Esophagus squamous epithelium (tissue), 5 donors: ENCODE measurements around the gene GSE1. TPM values are rescaled to one million over a fixed set of nuclear protein-coding genes. Genes with fewer than 3 reads are reported as not detected.

Source experiments
- DNase-seq: peaks from one replicate; lab custom pipeline; 2025; lab: John Stamatoyannopoulos, UW
- H3K27ac ChIP-seq, 4 donors: fragments of 200-600 bp; sonication (generic); one replicate each; pipeline ENCODE4 v1.5.1; 2016 to 2019; ENCODE audit warnings: mild to moderate bottlenecking in 1 of 4
- H3K27me3 ChIP-seq, 4 donors: fragments of 200-600 bp; sonication (generic); 1 replicate in 3 of 4; 2 replicates in 1 of 4; pipeline versions ENCODE4 v1.5.1 to v1.6.0; 2017 to 2021; ENCODE audit warnings: antibody characterized with exemption in 1 of 4
- H3K36me3 ChIP-seq, 3 donors: fragments of 200-600 bp; sonication (generic); one replicate each; pipeline ENCODE4 v1.5.1; 2016 to 2019
- H3K4me1 ChIP-seq, 3 donors: fragments of 200-600 bp; sonication (generic); one replicate each; pipeline ENCODE4 v1.5.1; 2017 to 2019
- H3K4me3 ChIP-seq, 4 donors: fragments of 200-600 bp; sonication (generic); 1 replicate in 3 of 4; 2 replicates in 1 of 4; pipeline ENCODE4 v1.5.1; 2016 to 2019; ENCODE audit warnings: mild to moderate bottlenecking in 2 of 4, moderate library complexity in 1 of 4
- H3K9me3 ChIP-seq, 3 donors: fragments of 200-600 bp; sonication (generic); one replicate each; pipeline ENCODE4 v1.5.1; 2016 to 2019
- CTCF ChIP-seq, 6 experiments: fragments of 450-650 bp in 4 of 6; fragments of 200-600 bp in 2 of 6; sonication (generic) in 2 of 6; IDR thresholded peaks; one replicate each; pipeline ENCODE4 v1.5.1; 2016 to 2019; ENCODE audit warnings: antibody characterized with exemption in 6 of 6, mild to moderate bottlenecking in 4 of 6, moderate library complexity in 4 of 6
- POLR2A ChIP-seq, 4 donors: fragments of 450-650 bp; IDR thresholded peaks; one replicate each; pipeline ENCODE4 v1.6.1; 2017; ENCODE audit warnings: antibody characterized with exemption in 4 of 4, mild to moderate bottlenecking in 4 of 4, moderate library complexity in 3 of 4
- WGBS, 2 donors: methylation state at CpG; one replicate each; pipeline ENCODE4 v1.1.5; 2018; 5-methylcytosine and 5-hydroxymethylcytosine counted together
- intact Hi-C: fragments of 100-400 bp; cut with DNase I; formaldehyde crosslinking; loops from one replicate; pipeline ENCODE4 v1.15.0; 2022
- total RNA-seq, 4 donors: library from RNA; depleted of rRNA; stranded (reverse); fragments of >200 nt; gene quantifications; one replicate each; pipeline ENCODE4 v1.1.0, GENCODE V29; 2016
- donor health status: DM: yes; HTN: yes; CAD: no.

GSE1 gene
- total RNA-seq, 4 donors from 2014 or later, result 24.6 to 33.6 (median 28.9) TPM

GRCh38 chr16:85600530-85601271 lies 12.4 kb upstream of the GSE1 start:
- Histone ChIP-seq H3K27ac (no peak overlapping the region), H3K4me3 (no peak overlapping the region), H3K4me1 (peaks cover 0 to 16% (median 0%) of the 10 kb centered on the region in 3 donors), H3K9me3 (no peaks in the 10 kb centered on the region), H3K36me3 (no peaks in the 10 kb centered on the region), H3K27me3 (no peaks in the 10 kb centered on the region)
- 87 to 88% methylated on average over 6 to 8 of the region's 15 CpGs for WGBS, 2 donors
- no peak for TF ChIP-seq CTCF (IDR thresholded peaks at IDR 0.05)
- TF ChIP-seq POLR2A (IDR thresholded peaks at IDR 0.05), result no peak
- intact Hi-C loops, result no loop called here
- no peak for DNase-seq

DNA sequence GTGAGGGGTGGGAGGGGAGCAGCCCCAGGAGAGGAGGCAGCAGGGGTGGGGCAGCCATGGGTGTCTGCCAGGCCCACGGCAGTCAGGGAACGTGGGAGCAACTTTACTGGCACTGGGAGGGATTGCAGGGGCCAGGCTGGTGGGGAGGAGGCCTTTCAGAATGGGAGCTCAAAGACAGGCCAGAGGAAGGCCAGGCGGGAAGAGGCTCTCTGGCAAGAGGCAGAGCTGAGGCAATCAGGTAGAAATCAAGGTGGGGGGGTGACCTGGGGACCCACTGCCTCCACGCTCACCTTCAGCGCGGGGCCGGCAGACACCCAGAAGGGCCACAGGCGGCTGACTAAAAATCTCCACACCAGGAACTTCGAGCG lies 11.9 kb upstream of the GSE1 start:
- Histone ChIP-seq H3K27me3 (no peaks in the 10 kb centered on the region), H3K27ac (no peak overlapping the region), H3K4me3 (no peak overlapping the region), H3K9me3 (no peaks in the 10 kb centered on the region), H3K4me1 (peaks cover 0 to 21% (median 1%) of the 10 kb centered on the region in 3 donors), H3K36me3 (no peaks in the 10 kb centered on the region)
- intact Hi-C loops, result no loop called here
- no peak for TF ChIP-seq POLR2A (IDR thresholded peaks at IDR 0.05)
- TF ChIP-seq CTCF (IDR thresholded peaks at IDR 0.05), result no peak
- WGBS, 2 donors, result 88 to 94% methylated on average over 6 to 8 of the region's 10 CpGs
- DNase-seq, result no peak

DNA sequence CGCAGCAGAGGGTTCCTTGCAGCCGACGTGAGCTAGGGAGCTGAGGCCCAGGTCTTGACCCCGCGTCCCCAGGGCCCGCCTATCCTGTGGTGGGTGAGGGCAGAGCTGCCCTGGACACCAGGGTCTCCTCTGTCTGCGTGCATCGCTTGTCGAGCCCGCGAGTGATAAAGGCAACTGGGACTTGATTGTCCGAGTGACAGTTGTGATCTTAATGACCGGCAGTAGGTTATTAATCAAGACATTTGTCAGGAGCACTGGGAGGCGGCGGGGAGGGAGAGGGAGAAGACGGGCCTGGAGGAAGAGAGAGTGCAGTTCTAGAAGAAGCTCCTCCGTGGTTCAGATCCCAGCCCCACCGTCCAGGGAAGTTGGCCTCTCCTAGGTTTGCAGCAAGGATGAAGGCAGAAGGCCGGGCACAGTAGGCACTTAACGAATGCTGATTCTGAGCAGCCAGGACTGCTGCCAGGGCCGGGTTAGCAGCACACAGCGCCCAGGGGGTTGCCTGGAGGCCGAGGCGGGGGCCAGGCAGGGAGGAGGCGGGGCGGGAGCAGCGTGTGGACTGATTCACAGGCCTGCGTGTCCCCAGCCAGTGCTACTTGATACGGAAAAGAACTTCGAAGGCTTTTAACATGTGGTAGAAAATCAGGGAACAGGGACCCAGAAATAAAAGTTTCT lies 11.3 kb upstream of the GSE1 start:
- no peaks in the 10 kb centered on the region for H3K9me3 ChIP-seq
- peaks cover under 1 to 27% (median 6%) of the 10 kb centered on the region in 3 donors for H3K4me1 ChIP-seq
- 81 to 83% methylated on average over 18 to 20 of the region's 30 CpGs for WGBS, 2 donors
- no peaks in the 10 kb centered on the region for H3K27me3 ChIP-seq
- H3K27ac ChIP-seq, result no peak overlapping the region
- intact Hi-C loops, result no loop called here
- no peak overlapping the region for H3K4me3 ChIP-seq
- DNase-seq, result no peak
- no peaks in the 10 kb centered on the region for H3K36me3 ChIP-seq
- TF ChIP-seq CTCF (IDR thresholded peaks at IDR 0.05) (no peak), POLR2A (IDR thresholded peaks at IDR 0.05) (no peak)

GRCh38 chr16:85602402-85603202 lies 10.5 kb upstream of the GSE1 start:
- intact Hi-C loops, result no loop called here
- H3K27me3 ChIP-seq, result no peaks in the 10 kb centered on the region
- no peak overlapping the region for H3K27ac ChIP-seq
- DNase-seq, result no peak
- H3K4me3 ChIP-seq, result no peak overlapping the region
- no peaks in the 10 kb centered on the region for H3K36me3 ChIP-seq
- peaks cover 8 to 34% (median 11%) of the 10 kb centered on the region in 3 donors for H3K4me1 ChIP-seq
- no peaks in the 10 kb centered on the region for H3K9me3 ChIP-seq
- 91% methylated on average over 7 of the region's 24 CpGs; no CpG with 5 or more reads in 1 of the 2 donors for WGBS, 2 donors
- TF ChIP-seq CTCF (IDR thresholded peaks at IDR 0.05) (no peak), POLR2A (IDR thresholded peaks at IDR 0.05) (no peak)
